ENCODE data around the gene TSPAN15.

The TSPAN15 gene

DNA sequence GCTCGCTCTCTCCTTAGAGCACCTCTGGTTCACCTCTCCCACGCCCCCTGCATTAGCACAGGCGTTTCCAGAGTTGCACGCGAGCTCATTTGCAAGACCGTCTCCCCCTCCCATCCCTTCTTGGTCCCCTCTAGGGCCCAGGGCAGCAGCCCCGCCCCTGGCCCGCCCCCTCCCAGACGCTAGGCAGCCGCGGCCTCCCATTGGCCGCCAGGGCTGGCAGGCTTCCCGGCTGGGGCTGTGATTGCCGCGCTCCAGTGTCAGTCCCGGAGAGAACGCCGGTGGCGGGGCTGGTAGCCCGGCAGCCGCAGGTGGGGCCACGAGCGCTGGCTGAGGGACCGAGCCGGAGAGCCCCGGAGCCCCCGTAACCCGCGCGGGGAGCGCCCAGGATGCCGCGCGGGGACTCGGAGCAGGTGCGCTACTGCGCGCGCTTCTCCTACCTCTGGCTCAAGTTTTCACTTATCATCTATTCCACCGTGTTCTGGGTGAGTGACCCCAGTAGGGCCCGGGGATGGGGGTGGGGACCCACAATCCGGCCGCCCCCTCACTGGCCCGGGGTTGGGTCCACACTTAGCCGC is at the start of gene TSPAN15:
TSS of gene TSPAN15 (plus strand) at position 257 of the 575 bp plus-strand sequence. CDS start at position 387, 130 bp downstream.
- DNase-seq: peak; percentile 79 to 94 (median 87)

DNA sequence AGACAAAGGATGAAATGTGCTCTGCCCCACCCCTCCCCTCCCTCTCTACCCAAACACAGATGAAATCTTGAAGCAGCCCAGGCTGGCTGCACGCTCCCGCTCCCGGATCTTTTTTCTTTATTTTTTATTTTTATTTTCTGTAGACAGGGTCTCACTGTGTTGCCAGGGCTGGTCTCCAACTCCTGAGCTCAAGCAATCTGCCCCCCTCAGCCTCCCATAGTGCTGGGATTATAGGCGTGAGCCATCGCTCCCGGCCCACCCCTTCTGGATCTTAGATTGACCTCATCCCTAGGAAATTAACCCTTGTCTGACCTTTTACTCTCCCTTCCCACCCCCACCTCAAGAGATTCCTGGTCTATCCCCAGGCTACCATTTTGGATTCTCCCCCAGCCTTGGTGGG is 48.9 kb upstream of the TSPAN15 start:
- no peak for DNase-seq

DNA sequence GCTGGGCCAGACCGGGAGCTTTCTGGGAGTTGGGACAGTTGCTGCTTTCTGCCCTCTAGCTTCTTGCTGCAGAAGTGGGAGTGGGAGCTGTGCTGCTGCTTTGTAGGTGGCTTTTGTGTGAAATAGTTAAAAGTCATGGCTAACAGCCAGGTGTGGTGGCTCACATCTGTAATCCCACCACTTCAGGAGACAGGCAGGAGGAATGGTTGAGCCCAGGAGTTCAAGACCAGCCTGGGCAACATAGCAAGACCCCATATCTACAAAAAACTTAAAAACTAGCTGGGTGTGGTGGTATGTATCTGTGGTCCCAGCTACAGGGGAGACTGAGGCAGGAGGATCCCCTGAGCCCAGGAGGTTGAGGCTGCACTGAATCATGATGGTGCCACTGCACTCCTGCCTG is 48.2 kb upstream of the TSPAN15 start:
- no peak for DNase-seq

DNA sequence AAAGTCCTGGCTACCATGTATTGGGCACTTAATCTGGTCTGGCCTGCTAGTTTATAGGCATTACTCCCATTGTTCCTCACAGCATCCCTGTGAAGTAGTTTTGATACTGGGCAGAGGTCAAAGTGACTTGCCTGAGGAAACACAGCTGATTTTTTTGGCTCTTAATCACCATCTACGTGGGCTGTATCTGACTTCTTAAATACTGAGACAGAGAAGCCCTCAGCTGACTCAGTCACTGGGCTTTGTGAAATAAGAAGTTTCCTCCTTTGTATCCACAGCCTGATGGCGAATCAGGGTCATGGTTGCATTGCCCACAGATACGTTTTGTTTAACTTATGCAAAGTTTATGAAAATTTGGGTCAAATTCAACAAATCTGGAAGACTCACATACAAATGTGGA is 47.7 kb upstream of the TSPAN15 start:
- DNase-seq: peak; percentile 74 to 88 (median 85)

DNA sequence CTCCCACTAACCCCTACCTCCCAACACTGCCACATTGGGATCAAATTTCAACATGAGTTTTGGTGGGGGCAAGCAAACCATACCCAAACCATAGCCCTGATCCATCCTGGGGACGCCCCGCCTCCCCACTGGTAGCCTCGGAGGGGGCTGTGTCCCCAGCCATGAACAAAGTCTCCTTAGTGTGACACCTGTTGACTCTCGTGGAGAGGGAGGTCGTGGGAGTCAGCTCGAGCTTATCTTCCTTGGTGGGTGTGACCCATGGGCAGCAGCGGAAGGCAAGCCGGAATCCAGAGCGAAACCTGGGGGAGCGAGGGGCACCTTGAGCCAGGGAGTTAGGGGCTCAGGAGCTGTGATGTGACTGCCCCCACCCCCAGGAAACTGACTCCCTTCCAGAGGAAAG is 46.5 kb upstream of the TSPAN15 start:
- DNase-seq: no peak

DNA sequence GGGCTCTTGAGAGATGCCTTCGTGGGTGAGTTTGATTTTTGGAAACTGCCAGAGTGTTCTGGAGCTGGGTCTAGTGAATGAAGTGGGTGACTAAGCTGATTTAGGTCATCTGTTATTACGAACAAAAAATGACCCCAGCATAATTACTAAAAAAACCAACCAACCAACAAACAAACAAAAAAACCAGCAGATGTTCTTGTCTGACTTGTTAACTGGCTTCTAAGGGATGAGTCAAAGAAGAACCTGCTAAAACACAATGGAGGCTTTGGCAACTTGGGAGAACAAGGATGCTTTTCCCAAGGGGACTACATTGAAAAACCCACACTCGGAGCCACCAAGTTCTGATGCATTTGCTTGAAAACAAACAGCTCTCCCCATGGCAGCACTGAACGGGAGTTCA is 46.0 kb upstream of the TSPAN15 start:
- no peak for DNase-seq

DNA sequence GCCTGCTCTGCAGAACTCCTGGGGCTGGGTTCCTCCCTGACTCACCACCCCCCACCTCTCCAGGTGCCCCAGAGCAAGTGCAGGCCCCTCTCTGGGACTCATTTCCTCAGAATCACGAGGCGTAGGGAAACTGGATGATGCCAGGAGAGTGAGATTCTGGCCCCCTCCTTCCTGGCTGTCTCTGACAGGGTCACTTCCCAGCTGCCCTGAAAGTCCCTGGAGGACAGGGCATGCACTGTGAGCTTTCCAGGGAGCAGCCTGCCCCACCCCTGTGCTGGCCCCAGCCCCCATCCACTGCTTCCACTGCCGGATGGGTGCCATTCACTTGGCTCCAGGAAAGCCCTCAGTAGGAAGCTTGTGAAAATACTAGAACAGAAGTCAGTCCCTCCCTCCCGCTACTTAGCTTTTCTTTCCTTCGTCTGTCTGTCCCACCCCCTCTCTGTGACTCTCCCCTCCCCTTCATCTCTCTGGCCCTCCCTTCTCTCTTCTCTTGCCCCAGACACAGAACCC is 44.9 kb upstream of the TSPAN15 start:
- DNase-seq: peak; percentile 40 to 71 (median 57)

DNA sequence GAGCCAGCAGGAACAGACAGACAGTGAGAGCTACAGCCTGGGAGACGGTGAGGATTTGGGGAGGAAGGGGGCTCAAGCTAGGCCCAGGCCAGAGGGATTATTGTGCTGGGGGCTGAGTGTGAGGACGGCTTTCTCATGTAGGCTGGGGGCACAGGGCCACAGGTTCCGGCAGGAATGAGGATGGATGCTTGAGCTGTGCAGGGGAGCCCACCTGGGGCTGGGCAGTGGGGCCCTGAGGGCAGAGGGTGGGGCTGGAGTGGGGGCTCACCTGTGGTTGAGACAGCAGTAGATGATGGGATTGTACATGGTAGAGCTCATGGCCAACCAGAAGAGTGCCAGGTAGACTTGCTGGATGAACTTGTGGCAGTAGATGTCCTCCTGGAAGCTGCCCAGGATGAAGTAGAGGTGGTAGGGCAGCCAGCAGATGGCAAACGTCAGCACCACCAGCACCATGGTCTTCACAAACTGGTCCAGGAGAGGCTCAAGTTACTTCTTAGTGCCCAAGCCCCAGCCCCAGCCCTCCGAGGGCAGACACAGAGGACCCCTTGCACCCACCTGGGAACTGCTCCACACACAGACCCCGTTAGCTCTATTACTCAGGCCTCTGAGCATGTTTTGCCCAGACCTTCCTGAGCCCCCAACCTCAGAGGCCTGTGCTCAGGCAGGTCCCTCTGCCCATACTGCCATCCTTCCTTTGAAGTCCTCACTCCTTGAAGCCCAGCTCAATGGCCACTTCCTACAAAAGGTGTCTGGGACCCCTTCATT is 44.3 kb upstream of the TSPAN15 start:
- no peak for DNase-seq

DNA sequence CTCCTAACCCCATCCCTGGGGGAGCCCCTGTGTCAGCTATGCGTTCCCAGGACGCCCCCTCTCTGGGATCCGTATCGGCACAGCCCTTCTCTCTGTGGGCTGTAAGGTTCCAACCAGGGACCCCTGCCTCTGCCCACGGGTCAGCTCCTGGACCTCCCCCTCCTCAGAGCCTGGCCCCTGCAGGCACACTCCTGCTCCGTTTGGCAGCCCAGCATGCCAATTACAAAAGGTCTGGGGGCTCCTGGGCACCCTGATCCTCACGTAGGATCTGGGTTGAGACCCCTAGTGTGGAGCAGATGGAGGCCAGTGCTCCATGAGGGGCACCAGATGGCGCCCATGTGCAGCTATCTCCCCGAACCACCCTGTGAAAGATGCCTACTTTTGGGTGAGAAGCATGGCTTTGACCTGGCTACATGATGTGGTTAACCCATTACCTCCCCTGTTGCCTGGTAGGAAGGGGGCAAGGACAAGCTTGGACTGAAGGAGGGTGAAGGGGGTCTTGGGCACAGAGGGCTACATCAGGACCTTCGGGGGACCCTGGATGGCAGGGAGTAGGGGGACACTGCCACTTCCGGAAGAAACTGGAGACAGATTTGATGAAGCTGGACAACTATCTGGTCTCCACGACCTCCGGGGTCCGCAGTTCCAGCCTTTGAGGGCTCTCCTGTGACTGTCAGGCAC is 43.5 kb upstream of the TSPAN15 start:
- peak; percentile 31 to 53 (median 36) for DNase-seq

DNA sequence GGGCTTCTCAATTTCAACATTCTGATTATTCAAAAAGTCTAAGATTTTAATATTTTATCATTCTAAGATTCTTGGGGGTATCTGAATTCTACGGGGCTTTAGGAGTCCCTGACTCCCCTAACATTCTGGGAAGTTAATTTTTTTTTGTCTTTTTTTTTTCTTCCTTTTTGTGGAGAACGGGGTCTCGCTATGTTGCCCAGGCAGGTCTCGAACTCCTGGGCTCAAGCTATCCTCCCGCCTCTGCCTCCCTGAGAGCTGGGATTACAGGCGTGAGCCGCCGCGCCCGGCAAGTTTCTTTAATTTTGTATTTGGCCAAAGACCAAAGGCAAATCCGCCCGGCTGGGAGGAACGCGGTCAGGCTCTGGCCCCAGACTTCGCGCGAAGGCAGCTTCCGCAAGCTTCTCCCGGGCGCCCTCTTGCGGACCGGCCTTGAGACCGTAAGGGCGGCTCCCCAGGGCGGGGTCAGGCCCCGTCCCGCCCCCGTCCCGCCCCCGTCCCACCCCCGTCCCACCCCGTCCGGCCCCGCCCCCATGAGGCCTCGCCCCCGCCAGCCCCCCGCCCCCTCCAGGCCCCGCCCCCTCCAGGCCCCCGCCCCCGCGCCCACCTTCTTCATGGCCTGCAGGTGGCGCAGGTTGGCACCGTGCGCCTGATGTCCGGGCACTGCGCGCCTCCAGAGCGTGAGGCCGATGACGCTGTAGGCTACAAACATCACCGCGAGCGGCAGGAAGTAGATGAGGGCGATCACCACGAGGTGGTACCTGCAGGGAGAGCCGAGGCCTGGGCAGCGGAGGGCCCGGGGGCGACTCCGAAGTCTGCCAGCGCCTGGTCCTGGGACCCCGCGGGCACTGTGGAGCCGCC is 42.7 kb upstream of the TSPAN15 start:
- DNase-seq: peak; percentile 95 to 98 (median 96)

DNA sequence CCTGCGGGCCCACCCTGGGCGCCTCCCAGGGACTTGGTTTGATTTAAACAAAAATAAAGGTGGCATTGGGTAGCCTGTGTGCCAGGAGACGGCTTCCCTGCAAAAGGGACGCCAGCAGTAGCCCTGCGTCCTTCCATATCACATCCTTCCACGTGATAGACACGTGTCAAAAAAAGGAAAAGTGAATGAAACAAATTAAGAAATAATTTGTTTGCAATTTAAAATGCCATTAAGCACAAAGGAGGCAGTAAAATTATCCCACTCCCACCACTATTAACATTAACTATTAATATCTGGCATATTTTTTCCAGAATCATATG is 42.1 kb upstream of the TSPAN15 start:
- DNase-seq: no peak

DNA sequence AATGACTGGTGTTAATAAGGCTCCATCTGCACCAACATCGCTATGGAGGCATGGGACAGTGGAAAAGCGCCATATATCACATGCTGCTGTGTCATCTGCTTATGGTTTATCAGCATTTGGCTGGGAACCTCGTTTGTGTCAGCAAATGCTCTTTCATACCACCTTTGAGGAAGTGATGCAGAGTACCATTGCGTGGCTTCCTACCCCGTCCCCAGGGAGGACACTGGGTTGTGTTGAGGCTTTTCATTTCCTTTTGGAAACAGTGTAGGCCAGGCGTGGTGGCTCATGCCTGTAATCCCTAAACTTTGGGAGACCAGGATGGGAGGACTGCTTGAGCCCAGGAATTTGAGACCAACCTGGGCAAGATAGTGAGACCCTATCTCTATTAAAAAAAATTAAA is 41.3 kb upstream of the TSPAN15 start:
- DNase-seq: peak; percentile 67 to 89 (median 87)

DNA sequence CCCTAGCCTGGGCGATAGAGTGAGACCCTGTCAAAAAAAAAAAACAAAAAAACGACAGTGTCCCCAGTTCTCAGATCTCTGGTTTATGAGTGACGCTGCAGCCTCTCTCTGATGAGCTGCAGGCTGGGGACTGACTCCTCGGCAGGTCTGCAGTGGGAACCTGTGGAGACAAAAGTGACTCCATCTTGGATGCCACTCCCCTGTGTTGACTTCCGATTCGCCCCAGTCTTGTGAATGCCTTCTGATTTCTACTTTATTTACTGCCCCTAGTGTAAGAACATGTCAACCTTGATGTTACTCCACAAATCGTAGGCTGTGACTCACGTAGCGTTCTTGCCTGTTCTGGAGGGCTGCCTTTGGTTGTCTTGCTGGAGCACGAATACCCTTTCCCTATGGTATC is 40.8 kb upstream of the TSPAN15 start:
- no peak for DNase-seq

DNA sequence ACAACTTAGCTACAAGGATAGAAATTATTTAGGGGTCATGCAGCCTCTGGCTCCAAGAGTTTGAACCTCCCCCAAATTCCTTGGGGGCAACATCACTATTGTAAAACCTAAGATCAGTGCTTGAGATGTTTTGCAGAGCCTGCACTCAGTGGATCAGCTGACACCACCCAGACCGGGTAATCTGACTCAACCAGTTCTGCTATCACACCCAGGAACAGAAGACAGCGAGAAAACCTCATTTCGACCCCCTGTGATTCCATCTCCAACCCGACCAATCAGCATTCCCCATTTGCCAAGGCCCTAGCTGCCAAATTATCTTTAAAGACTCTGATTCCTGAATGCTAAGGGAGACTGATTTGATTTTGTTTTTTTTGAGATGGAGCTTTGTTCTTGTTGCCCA is 39.8 kb upstream of the TSPAN15 start:
- DNase-seq: no peak

DNA sequence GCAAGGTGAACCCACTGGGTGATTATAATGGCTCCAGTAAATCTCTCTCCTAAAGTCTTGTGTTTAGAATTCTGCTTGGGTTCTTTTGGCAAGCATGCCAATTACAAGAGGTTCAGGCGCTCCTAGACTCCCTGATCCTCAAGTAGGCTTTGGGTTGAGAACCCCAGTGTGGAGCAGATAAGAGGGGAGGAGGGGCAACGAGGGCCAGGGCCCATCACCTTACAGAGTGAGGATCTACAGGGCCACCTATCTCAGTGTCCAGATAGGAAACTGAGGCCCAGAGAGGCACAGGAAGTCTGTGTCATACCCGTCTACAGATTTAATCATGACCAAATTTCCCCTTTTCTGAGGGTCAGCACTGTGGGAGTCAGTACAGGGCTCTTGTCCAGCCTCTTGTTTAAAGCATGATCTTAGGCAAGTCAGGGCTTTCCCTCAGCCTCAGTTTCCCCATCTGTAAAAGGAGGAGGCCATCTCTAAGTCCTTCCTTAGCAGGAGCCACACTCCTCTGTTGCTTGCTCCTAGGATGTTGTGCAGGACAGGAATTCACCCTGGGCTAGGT is 39.0 kb upstream of the TSPAN15 start:
- DNase-seq: peak; percentile 20 to 54 (median 36)

DNA sequence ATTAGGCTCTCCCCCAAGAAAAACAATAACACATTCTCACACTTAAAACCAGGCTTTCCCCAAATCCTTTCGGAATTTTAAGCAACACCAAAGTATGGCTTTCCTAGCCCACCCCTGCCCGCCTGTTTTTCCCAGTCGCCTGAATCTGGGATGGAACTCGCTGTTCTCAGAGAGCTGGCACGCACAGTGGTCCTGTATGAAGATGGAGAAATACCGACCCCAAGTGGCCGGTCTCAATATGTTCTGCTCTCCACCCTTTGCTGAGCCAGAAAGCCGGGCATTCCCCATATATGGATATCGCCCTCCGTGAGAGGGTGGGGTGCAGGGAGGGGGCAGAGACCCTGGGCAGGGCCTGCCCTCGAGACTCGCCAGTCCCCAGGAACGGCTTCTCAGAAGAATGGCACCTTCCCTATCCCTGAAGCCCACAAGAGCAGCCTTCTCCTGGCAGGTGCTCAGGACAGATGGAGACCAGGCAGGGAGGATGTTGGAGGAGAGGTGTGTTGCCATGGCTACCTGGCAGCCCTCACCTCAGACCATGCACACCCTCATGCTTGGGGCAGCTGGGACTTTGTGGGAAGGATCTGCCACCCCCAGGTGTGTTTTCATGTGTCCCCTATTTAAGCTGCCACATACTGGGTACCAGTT is 37.9 kb upstream of the TSPAN15 start:
- DNase-seq: peak; percentile 67 to 71 (median 68)

DNA sequence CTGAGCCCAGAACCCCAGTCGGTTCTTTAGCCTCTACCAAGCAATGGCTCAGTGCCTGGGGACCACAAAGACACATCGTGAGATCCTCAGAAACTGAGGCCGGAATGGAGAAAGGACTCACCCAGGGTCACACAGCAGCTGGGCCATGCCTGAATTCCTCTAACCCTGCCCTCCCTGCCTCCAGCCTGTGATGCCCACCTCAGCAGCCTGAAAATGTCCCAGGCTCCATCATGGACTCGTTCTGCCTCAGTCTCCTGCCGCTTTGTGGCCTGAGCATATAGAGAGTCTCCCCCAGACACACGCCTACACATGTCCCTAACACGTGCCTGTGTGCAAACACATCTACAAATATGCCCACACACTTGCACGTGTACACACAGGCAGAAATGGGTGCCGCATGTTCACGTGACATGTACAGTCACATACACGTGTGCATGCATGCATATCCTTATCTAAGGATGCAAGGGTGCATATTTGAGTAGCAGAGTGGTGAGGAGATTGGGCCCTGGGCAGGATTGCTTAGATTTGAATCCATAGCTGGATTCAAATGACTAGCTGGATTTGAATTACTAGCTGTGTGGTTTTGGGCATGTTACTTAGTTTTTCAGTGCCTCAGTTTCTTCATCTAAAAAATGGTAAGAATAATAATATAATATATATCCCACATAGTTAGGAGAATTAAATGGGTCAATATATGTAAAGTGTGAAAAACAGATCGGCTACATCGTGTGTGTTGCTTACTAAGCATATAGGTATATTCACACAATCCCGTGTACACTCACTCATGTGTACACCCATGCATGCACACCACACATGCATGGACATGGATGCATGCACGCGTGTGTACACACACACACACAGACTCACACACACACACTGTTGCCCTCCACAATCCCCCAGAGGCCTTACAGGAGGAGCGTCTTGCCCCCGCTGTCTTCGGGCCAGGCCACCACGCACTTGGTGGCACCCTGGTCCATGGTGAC is 36.9 kb upstream of the TSPAN15 start:
- no peak for DNase-seq

DNA sequence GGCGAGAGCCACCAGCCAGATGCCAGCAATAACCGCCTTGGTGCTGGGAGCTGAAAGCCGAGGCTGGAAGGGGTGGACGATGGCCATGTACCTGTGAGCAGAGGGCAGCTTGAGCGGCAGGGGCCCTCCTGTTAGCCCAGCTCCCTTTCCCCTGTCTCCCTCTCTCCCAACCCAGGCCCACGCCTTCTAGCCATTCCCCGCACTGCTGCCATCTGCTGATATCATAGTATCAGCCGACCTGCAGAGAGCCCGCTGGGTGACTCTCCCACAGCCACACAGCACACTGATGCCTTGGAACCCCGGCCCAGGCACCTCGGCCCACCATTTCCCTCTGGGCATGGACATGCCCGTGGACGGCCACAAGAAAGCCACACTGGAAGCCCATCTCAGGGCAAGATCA is 36.2 kb upstream of the TSPAN15 start:
- no peak for DNase-seq

DNA sequence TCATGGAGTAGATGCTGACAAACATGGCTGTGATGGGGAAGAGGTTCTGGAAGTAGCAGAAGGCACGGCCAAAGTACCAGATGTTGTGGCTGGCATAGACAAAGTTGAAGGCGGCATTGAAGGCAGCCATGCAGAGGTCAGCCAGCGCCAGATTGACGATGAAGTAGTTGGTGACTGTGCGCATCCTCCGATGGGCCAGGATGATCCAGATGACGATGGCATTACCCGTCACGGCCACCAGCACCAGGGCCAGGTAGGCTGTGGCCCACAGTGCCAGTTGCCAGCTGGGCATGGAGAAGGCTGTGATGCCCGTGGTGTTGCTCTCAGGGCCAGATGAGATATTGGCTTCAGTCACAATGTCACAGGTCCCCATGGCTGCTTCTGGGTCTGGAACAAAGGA is 35.3 kb upstream of the TSPAN15 start:
- DNase-seq: no peak

DNA sequence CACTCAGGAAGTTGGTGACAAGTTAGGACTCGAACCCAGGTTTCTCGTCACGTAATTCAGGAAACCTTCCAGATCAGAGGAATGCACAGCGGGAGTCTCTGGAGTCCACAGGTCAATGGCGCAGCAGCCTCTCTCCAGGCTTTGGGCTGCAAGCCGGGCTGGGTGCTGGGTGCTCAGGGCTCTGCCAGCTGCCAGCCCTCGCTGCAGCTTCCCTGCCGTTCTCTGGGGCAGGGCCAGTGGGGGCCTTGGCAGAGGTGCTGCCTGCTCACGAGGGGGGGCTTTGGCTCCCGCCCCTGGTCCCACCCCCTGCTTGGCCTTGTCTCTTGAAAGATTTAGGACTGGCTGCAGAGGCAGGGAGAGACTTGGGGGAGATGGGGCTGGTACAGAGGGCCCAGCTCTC is 34.6 kb upstream of the TSPAN15 start, which contains the start of gene TACR2:
TSS of gene TACR2 (minus strand) at position 224 of the 400 bp plus-strand sequence. CDS start 595 bp downstream, outside the sequence.
- no peak for DNase-seq

DNA sequence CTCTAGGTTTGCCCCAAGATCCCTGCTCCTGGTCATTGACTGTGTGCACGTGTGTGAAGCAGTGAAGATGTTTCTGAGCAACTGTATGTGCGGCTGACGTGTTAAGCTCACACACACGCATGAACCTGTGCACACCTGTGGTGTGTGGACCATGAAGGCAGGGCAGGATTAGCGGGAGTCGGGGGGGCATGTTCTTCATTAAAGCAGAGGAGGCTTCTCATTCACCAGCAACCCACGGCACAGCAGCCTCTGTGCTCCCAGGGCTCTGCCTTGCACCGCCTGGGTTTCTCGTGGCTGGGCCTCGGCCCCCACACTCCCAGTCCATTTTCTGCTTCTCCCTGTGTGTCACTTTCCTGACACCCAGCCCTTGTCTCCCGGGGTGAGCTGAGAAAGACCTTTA is 33.7 kb upstream of the TSPAN15 start:
- no peak for DNase-seq

Measured in suppressor macrophage treated with lipopolysaccharide for 1 hour (primary cell).